Hematopoietic multipotent progenitor cell treated with erythropoietin and hydrocortisone succinate and interleukin-3 and kit ligand, for 15 days (in vitro differentiated cells): Measurements from ENCODE around the gene PITX2.

Source experiments
- DNase-seq: peaks from one replicate; pipeline ENCODE4 v3.0.0-alpha.2; 2015; ENCODE audit warnings: low spot score

Gene PITX2

GRCh38 chr4:110623718-110624397 lies 981 bp upstream of the PITX2 start:
- no peak for DNase-seq

GRCh38 chr4:110621839-110622751 lies 782 bp downstream of the PITX2 start:
- no peak for DNase-seq

- DNase-seq = no peak
Observed at GRCh38 chr4:110621328-110621812, 1.5 kb downstream of the PITX2 start.

- no peak for DNase-seq
Observed at GRCh38 chr4:110620691-110621327, 2.1 kb downstream of the PITX2 start.

GRCh38 chr4:110620322-110620690 lies 2.6 kb downstream of the PITX2 start:
- DNase-seq = no peak

- DNase-seq = no peak
Observed at GRCh38 chr4:110619463-110620247, 3.2 kb downstream of the PITX2 start.

GRCh38 chr4:110618581-110619462 lies 4.1 kb downstream of the PITX2 start:
- DNase-seq = no peak

GRCh38 chr4:110617646-110618580 lies 5.0 kb downstream of the PITX2 start:
- DNase-seq = no peak

- DNase-seq = no peak
Observed at GRCh38 chr4:110617075-110617640, 5.7 kb downstream of the PITX2 start.

- no peak for DNase-seq
Observed at GRCh38 chr4:110616238-110617074, 6.4 kb downstream of the PITX2 start.

GRCh38 chr4:110615353-110616237 lies 7.3 kb downstream of the PITX2 start:
- DNase-seq = no peak

GRCh38 chr4:110614976-110615352 lies 7.9 kb downstream of the PITX2 start:
- DNase-seq = no peak

GRCh38 chr4:110614173-110614963 lies 8.5 kb downstream of the PITX2 start:
- no peak for DNase-seq

GRCh38 chr4:110613745-110614144 lies 9.1 kb downstream of the PITX2 start:
- no peak for DNase-seq

- DNase-seq = no peak
Observed at GRCh38 chr4:110612631-110613269, 10.1 kb downstream of the PITX2 start.

- DNase-seq = no peak
Observed at GRCh38 chr4:110611968-110612447, 10.9 kb downstream of the PITX2 start.
